Activated naive CD8-positive, alpha-beta T cell (primary cell): Measurements from ENCODE around the gene ZNF17.

Experiments used
- H3K27ac Mint-ChIP-seq: one replicate; pipeline ENCODE4 v1.8.0; 2021; ENCODE audit warnings: mixed read lengths
- H3K27me3 Mint-ChIP-seq: one replicate; pipeline ENCODE4 v1.8.0; 2021; ENCODE audit warnings: mixed read lengths
- H3K36me3 Mint-ChIP-seq: one replicate; pipeline ENCODE4 v1.8.0; 2021; ENCODE audit warnings: mixed read lengths
- H3K4me1 Mint-ChIP-seq: one replicate; pipeline ENCODE4 v1.8.0; 2021; ENCODE audit warnings: low read depth, mixed read lengths
- H3K4me3 Mint-ChIP-seq: one replicate; pipeline ENCODE4 v1.8.0; 2021; ENCODE audit warnings: mild to moderate bottlenecking, mixed read lengths
- H3K9me3 Mint-ChIP-seq: one replicate; pipeline ENCODE4 v1.8.0; 2021; ENCODE audit warnings: low read depth, mixed read lengths

The ZNF17 gene

DNA sequence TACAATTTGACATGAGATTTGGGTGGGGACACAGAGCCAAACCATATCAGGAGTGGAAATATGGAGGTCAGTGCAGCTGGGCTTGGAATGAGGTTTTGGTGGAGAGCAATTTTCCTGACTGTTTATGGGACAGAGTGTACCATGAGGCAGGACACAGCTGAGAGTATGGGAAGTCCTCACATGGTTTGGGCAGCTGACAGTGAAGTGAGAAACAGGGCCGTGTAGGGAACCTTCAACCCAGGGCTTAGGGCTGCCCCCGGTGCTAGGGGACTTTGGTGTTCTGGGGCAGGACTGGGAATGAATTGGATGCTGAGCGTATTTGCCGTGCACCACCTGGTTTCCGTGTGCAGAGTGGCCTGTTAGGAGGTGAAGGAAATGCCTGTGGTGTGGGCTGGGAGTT is 15.3 kb upstream of the ZNF17 start:
- no peaks in the 10 kb centered on the region for H3K27me3 Mint-ChIP-seq
- peaks cover 51% of the 10 kb centered on the region for H3K9me3 Mint-ChIP-seq
- peaks cover 17% of the 10 kb centered on the region for H3K4me1 Mint-ChIP-seq
- H3K36me3 Mint-ChIP-seq: peaks cover 83% of the 10 kb centered on the region
- H3K27ac Mint-ChIP-seq: no peak overlapping the region
- no peak overlapping the region for H3K4me3 Mint-ChIP-seq

DNA sequence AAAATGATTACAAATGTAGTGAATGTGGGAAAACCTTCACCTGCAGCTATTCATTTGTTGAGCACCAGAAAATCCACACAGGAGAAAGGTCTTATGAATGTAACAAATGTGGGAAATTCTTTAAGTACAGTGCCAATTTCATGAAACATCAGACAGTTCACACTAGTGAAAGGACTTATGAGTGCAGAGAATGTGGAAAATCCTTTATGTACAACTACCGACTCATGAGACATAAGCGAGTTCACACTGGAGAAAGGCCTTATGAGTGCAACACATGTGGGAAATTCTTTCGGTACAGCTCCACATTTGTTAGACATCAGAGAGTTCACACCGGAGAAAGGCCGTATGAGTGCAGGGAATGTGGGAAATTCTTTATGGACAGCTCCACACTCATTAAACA is 12.1 kb upstream of the ZNF17 start:
- Mint-ChIP-seq H3K27me3 (no peaks in the 10 kb centered on the region), H3K27ac (no peak overlapping the region), H3K4me3 (no peak overlapping the region), H3K36me3 (peaks cover 72% of the 10 kb centered on the region), H3K4me1 (peaks cover 2% of the 10 kb centered on the region), H3K9me3 (peaks cover 50% of the 10 kb centered on the region)

DNA sequence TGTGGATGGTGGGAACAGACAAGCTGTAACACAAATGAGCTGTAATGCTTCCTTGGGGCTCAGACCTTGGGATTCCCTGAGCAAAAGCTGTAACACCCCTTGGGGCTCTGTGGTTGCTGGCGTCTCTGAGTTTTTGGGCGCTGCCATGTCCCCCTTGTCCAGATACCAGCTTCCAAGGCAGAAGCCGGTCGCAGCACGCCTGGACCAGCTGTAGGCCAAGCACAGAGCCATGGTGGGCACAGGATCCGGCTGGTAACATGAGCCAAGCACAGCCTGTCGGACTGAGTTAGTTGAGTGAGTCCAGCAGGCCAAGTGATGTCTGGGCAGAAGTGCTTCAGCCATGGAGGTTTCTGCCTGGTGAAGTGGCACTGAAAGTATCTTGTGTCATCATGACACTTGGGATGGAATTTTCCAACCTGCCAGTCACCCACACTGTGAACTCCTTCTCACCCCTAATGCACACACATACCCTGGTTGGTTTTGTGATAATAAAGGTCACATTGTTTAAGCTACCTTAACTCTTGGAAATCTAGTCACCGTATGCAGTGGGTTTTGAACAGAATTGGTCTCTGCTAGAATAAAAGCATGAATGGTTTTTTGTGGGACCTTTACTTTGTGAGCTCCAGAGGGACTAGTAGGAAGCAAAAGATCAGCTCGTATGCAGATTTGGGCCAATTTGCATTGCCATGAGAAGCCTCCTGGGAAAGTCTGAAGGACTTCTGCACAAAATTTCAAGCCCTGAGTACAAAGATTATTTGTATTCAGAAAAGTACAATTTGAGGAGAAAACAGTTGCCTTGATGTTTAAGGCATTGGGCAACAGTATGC is 7.0 kb upstream of the ZNF17 start:
- Mint-ChIP-seq H3K9me3 (peaks cover 11% of the 10 kb centered on the region), H3K27me3 (no peaks in the 10 kb centered on the region), H3K36me3 (peaks cover 23% of the 10 kb centered on the region), H3K4me3 (no peak overlapping the region), H3K27ac (no peak overlapping the region), H3K4me1 (peaks cover 2% of the 10 kb centered on the region)

DNA sequence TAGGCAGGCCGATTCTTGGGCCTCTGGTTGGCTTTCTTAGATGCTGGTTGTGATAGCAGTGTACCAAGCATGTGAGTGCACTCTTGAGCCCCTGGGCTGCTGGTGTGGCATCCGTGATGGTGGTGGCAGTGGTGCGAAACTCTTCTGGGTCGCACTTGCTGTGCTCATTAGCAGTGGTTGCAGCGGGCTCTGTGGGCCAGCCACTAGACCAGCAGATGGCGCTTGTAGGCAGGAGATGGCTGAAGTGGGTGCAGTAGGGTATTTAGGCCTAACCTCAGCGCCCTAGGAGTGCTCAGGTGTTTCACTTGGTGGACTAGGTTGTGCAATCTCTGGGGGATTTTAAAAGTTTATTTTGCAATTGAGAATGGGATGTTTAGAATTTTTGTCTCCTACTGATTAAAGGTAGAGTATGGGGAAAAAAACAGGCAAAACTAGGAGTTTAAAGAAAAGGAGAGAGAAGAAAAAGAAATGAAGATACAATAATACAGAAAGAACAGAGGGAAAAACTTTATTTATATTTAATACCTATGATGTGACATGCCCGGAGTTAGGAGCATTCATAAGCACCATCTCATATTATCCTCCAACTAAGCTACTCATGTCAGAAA is 4.3 kb upstream of the ZNF17 start:
- Mint-ChIP-seq H3K36me3 (peaks cover 5% of the 10 kb centered on the region), H3K9me3 (no peaks in the 10 kb centered on the region), H3K4me1 (peaks cover 11% of the 10 kb centered on the region), H3K27me3 (no peaks in the 10 kb centered on the region), H3K27ac (no peak overlapping the region), H3K4me3 (no peak overlapping the region)

DNA sequence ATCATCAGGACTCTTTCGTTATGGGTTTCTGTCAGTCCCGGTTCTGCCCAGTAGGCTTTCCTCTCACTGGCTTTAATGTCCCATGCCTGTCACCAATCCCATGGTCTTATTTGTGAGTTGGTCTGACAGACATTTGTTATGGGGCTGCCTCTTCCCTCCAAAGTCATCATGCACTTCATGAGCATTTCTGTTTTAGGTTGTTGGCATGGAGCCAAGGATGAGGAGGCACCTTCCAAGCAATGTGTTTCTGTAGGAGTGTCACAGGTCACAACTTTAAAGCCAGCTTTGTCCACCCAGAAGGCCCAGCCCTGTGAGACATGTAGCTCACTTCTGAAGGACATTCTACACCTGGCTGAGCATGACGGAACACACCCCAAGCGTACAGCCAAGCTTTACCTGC is 8.5 kb downstream of the ZNF17 start:
- peaks cover 6% of the 10 kb centered on the region for H3K4me1 Mint-ChIP-seq
- no peak overlapping the region for H3K4me3 Mint-ChIP-seq
- no peak overlapping the region for H3K27ac Mint-ChIP-seq
- no peaks in the 10 kb centered on the region for H3K27me3 Mint-ChIP-seq
- H3K36me3 Mint-ChIP-seq: peaks cover 65% of the 10 kb centered on the region
- peaks cover 30% of the 10 kb centered on the region for H3K9me3 Mint-ChIP-seq

DNA sequence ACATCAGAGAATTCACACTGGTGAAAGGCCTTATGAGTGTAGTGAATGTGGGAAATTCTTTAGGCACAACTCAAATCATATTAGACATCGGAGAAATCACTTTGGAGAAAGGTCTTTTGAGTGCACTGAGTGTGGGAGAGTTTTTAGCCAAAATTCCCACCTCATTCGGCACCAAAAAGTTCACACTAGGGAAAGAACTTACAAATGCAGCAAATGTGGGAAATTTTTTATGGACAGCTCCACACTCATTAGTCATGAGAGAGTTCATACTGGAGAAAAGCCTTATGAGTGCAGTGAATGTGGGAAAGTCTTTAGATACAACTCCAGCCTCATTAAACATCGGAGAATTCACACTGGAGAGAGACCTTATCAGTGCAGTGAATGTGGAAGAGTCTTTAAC is 10.1 kb downstream of the ZNF17 start:
- no peaks in the 10 kb centered on the region for H3K27me3 Mint-ChIP-seq
- H3K9me3 Mint-ChIP-seq: peaks cover 20% of the 10 kb centered on the region
- no peak overlapping the region for H3K4me3 Mint-ChIP-seq
- no peaks in the 10 kb centered on the region for H3K4me1 Mint-ChIP-seq
- no peak overlapping the region for H3K27ac Mint-ChIP-seq
- peaks cover 56% of the 10 kb centered on the region for H3K36me3 Mint-ChIP-seq

DNA sequence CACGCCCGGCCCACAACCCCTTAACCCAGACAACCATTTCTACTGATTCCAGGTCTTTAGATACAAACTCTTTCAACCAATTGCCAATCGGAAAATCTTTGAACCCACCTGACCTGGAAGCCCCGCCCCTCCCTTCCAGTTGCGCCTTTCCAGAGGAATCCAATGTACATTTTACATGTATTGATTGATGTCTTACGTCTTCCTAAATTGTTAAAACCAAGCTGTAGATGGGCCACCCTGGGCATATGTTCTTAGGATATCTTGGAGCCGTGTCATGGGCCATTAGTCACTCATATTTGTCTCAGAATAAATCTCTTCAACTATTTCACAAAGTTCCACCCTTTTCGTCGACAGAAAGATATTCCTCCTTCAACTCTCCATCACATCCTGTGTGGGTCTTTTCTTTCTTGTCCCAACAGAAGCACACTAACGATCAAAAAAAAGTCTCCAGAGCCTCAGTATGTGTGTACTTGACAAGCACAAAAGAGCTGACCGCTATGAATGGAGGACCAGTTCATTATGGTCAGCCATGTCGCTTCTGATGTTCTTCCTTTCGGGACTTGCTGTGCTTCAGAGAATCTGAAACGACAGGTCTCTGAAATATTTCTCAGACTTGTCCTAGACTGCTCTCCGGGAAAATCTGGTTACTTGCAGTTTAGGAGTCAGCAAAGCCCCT is 23.6 kb downstream of the ZNF17 start:
- H3K9me3 Mint-ChIP-seq: peaks cover 14% of the 10 kb centered on the region

DNA sequence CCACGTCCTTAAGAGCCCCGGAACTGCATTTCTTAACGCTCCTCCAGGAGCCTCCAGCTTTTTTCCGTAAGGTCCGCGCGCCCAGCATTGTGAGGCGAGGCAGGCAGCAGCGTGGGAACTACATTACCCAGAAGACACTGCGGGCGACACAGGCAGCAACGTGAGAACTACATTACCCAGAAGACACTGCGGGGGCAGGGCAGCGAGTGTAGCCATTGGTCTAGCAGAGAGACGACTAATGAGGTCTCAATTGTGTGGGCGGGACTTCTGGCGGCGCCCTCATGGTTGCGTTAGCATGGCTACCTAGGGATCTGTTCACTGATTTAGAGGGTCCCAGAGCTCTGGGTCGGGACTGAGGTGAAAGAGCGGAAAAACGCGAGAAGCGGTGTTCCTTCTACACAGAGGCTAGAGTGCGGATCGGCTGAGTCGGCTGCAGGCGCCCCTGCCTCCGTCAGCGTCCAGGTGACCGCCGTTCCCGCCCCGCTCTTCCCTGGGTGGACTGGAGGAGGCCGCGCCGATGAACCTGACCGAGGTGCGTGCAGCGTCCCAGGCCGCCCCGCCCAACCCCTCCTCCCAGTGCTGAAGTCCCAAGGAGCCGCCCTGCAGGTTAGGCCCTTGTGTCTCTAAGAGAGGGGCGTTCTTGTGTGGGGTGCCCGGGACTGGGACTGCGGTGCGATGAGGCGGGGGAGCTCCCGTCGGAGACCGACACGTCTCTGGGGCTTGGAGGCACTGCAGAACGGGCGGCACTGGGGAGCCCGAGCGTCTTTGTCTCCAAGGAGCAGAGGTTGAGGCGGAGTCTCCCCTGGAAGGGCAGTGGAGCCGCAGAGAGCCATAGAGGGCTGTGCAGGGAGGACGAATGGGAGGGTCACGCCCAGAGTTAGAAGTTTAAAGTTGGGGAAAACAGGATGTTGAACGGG is 24.4 kb downstream of the ZNF17 start, which contains the start of gene ZNF749:
Gene ZNF749, plus strand, starts transcription at position 264 of the 917 bp plus-strand sequence. Its CDS starts 254 bp downstream, at position 518.
- Mint-ChIP-seq H3K4me1 (peaks cover 35% of the 10 kb centered on the region), H3K27ac (peak within 1 kb of the TSS; percentile 98), H3K9me3 (peaks cover 22% of the 10 kb centered on the region), H3K27me3 (no peaks in the 10 kb centered on the region), H3K4me3 (peak within 1 kb of the TSS; percentile 98), H3K36me3 (peaks cover 33% of the 10 kb centered on the region)

More for the DNA sequence above, 23.6 kb downstream of the ZNF17 start:
- Mint-ChIP-seq H3K4me3 (peak overlapping the region; percentile 98), H3K4me1 (peaks cover 32% of the 10 kb centered on the region), H3K36me3 (peaks cover 25% of the 10 kb centered on the region), H3K27me3 (no peaks in the 10 kb centered on the region), H3K27ac (peak overlapping the region; percentile 98)

DNA sequence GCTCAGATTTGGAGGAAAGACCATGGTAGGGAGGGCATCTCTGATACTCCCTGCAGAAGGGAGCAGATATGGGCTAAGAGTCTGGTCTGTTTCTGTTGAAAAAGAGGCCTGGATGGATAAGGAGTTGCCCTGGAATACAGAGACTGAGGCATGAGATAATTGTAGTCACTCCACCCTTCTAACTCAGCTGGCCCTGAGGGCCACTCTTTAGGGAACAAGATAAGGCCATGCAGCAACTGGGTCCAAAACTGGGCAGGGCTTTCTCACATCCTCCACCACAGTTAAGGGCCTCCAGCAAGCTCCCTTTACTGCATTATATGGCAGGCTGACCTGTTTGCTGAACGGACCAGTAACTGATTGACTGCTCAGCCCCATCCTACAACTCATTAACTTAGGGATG is 25.5 kb downstream of the ZNF17 start:
- Mint-ChIP-seq H3K4me1 (peaks cover 35% of the 10 kb centered on the region), H3K36me3 (peaks cover 40% of the 10 kb centered on the region), H3K27me3 (no peaks in the 10 kb centered on the region), H3K27ac (peak overlapping the region; percentile 58), H3K4me3 (peak overlapping the region; percentile 98), H3K9me3 (peaks cover 25% of the 10 kb centered on the region)

DNA sequence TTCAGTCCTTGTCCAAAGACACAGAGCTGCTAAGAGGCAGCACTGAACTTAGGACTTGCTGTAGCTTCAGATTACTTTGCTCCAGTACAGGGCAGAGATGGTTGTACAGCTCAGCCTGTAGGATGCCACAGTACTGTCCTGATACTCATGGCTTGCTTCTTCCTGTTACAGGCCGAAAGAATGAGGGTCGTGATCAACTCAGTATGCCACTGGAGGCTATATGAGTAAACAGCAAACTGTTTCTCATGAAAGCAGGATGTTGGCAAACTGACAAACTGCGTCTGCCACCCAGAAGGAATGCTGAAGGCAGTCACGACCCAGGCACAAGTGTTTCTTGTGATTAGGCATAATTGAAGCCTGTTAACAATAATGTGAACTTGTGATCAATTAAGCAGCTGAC is 27.0 kb downstream of the ZNF17 start:
- Mint-ChIP-seq H3K4me1 (peaks cover 35% of the 10 kb centered on the region), H3K27me3 (no peaks in the 10 kb centered on the region), H3K9me3 (peaks cover 25% of the 10 kb centered on the region), H3K4me3 (peak overlapping the region; percentile 17), H3K27ac (no peak overlapping the region), H3K36me3 (peaks cover 55% of the 10 kb centered on the region)

DNA sequence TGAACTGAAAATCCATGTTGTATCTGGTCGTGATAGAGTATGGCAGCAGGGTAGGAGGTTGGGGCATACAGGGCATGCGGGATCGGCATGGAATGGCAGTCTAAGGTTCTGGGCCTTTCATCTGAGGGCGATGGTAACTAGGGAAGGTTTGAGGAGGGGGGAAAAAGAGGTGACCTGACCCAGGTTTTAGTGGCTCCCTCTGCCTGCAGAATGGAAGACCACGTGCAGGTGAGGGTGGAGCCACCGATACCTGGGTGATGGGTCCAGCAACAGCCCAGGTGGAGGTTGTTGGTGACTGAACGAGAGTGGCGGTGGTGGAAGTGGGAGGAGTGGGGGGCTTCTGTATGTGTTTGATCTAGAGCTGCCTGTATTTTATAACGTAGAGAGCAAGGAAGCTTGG is 28.0 kb downstream of the ZNF17 start:
- Mint-ChIP-seq H3K36me3 (peaks cover 65% of the 10 kb centered on the region), H3K27me3 (no peaks in the 10 kb centered on the region), H3K4me3 (peak overlapping the region; percentile 36), H3K4me1 (peaks cover 35% of the 10 kb centered on the region), H3K9me3 (peaks cover 26% of the 10 kb centered on the region), H3K27ac (no peak overlapping the region)

DNA sequence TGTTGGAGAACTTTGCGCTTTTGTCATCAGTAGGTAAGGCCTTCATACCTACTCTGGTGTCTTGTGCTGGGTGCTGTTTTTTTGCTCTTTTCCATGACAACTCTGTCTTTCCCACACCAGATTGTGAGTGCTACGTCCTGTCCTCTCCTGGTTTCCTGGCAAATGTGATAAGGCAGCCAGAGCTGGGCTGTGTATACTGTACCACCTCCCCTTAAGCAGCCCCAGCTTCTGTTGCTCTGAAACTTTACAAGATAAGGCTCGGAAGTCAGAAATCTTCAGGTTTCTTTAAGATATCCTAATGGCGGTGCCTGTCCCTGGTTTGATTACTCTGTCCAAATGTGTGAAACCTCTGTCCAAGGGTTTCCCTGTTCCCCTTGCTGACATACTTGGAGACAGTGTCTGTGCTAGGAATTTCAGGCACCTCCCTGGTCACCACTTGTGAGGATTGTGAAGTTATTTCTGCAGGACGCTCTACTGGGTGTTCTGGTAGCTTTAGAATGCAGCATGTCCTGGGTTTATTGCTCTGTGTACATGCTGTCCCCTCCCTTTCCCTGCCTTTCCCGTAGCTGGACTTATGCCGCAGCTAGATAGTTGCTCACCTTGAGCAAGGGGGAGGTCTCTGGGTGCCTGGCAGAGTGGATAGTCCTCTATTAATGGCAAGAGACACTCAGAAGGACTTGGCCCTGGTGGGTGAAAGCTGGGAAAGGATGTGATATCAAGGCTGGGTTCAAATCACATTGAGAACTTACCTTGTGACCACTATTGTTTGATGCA is 31.2 kb downstream of the ZNF17 start:
- Mint-ChIP-seq H3K36me3 (peaks cover 74% of the 10 kb centered on the region), H3K27me3 (no peaks in the 10 kb centered on the region), H3K9me3 (peaks cover 31% of the 10 kb centered on the region), H3K27ac (no peak overlapping the region), H3K4me1 (peaks cover 13% of the 10 kb centered on the region), H3K4me3 (no peak overlapping the region)

DNA sequence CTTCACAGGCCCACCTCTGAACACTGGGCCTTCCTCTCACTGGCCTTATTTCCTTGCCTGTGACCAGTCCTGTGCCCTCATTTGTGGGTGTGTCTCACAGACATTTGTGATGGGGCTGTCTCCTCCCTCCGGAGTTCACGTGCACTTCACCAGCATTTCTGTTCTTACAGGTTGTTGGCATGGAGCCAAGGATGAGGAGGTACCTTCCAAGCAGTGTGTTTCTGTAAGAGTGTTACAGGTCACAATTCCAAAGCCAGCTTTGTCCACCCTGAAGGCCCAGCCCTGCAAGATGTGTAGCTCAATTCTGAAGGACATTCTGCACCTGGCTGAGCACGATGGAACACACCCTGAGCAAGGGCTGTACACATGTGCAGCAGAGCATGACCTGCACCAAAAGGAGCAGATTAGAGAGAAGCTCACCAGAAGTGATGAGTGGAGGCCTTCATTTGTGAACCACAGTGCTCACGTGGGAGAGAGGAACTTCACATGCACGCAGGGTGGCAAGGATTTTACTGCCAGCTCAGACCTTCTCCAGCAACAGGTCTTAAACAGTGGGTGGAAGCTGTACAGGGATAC is 32.2 kb downstream of the ZNF17 start:
- no peak overlapping the region for H3K4me3 Mint-ChIP-seq
- peaks cover 31% of the 10 kb centered on the region for H3K9me3 Mint-ChIP-seq
- no peak overlapping the region for H3K27ac Mint-ChIP-seq
- peaks cover 9% of the 10 kb centered on the region for H3K4me1 Mint-ChIP-seq
- H3K36me3 Mint-ChIP-seq: peaks cover 72% of the 10 kb centered on the region
- H3K27me3 Mint-ChIP-seq: no peaks in the 10 kb centered on the region
